ENCODE results near the gene CDK5. TPM values are rescaled to one million over a fixed set of nuclear protein-coding genes. Genes with fewer than 3 reads are reported as not detected.

Gene CDK5
- total RNA-seq, 1 experiment from 2014 or later = 23.5 TPM

GRCh38 chr7:151073990-151074389 is 16.3 kb upstream of the CDK5 start:
- TF ChIP-seq CTCF (IDR thresholded peaks at IDR 0.05; ENCODE audit: unreplicated experiment) = no peak
- H3K4me1 Mint-ChIP-seq (ENCODE audit: low read depth, unreplicated experiment) = no peaks in the 10 kb centered on the region
- intact Hi-C loops (cut with micrococcal nuclease; ENCODE audit: unreplicated experiment) = no loop called here
- H3K36me3 Mint-ChIP-seq (ENCODE audit: insufficient read depth, unreplicated experiment) = peaks cover 60% of the 10 kb centered on the region
- H3K27me3 Mint-ChIP-seq (ENCODE audit: unreplicated experiment) = no peaks in the 10 kb centered on the region
- no TSS peak for BruUV-seq (replicated peaks)
- CTCF ChIA-PET = no interaction called here
- no peaks in the 10 kb centered on the region for H3K9me3 Mint-ChIP-seq (ENCODE audit: low read depth, unreplicated experiment)
- H3K27ac Mint-ChIP-seq (ENCODE audit: unreplicated experiment) = no peak overlapping the region
- DNase-seq = no peak
- no peak overlapping the region for H3K4me3 Mint-ChIP-seq (ENCODE audit: low read depth, unreplicated experiment)

- Mint-ChIP-seq H3K27me3 (ENCODE audit: unreplicated experiment) (no peaks in the 10 kb centered on the region), H3K9me3 (ENCODE audit: low read depth, unreplicated experiment) (no peaks in the 10 kb centered on the region), H3K4me3 (ENCODE audit: low read depth, unreplicated experiment) (no peak overlapping the region), H3K27ac (ENCODE audit: unreplicated experiment) (no peak overlapping the region), H3K4me1 (ENCODE audit: low read depth, unreplicated experiment) (no peaks in the 10 kb centered on the region), H3K36me3 (ENCODE audit: insufficient read depth, unreplicated experiment) (peaks cover 71% of the 10 kb centered on the region)
- intact Hi-C loops (cut with micrococcal nuclease; ENCODE audit: unreplicated experiment) = no loop called here
- no peak for TF ChIP-seq CTCF (IDR thresholded peaks at IDR 0.05; ENCODE audit: unreplicated experiment)
- DNase-seq = no peak
- CTCF ChIA-PET = interaction anchor here (0.6 kb wide), 1 partner anchor 561 kb away, joined by 3 read pairs; no protein-coding TSS in a partner anchor
- no TSS peak for BruUV-seq (replicated peaks)
Measured at GRCh38 chr7:151071032-151071866, 13.6 kb upstream of the CDK5 start.

GRCh38 chr7:151070574-151070960 is 12.9 kb upstream of the CDK5 start:
- no peak for DNase-seq
- H3K4me3 Mint-ChIP-seq (ENCODE audit: low read depth, unreplicated experiment) = no peak overlapping the region
- H3K9me3 Mint-ChIP-seq (ENCODE audit: low read depth, unreplicated experiment) = no peaks in the 10 kb centered on the region
- BruUV-seq (replicated peaks) = no TSS peak
- no peak overlapping the region for H3K27ac Mint-ChIP-seq (ENCODE audit: unreplicated experiment)
- no peak for TF ChIP-seq CTCF (IDR thresholded peaks at IDR 0.05; ENCODE audit: unreplicated experiment)
- intact Hi-C loops (cut with micrococcal nuclease; ENCODE audit: unreplicated experiment) = no loop called here
- no peaks in the 10 kb centered on the region for H3K27me3 Mint-ChIP-seq (ENCODE audit: unreplicated experiment)
- no peaks in the 10 kb centered on the region for H3K4me1 Mint-ChIP-seq (ENCODE audit: low read depth, unreplicated experiment)
- H3K36me3 Mint-ChIP-seq (ENCODE audit: insufficient read depth, unreplicated experiment) = peaks cover 65% of the 10 kb centered on the region
- CTCF ChIA-PET = no interaction called here

GRCh38 chr7:151069841-151070573 is 12.3 kb upstream of the CDK5 start:
- H3K4me1 Mint-ChIP-seq (ENCODE audit: low read depth, unreplicated experiment) = no peaks in the 10 kb centered on the region
- peaks cover 66% of the 10 kb centered on the region for H3K36me3 Mint-ChIP-seq (ENCODE audit: insufficient read depth, unreplicated experiment)
- H3K9me3 Mint-ChIP-seq (ENCODE audit: low read depth, unreplicated experiment) = no peaks in the 10 kb centered on the region
- CTCF ChIA-PET = no interaction called here
- no peak overlapping the region for H3K4me3 Mint-ChIP-seq (ENCODE audit: low read depth, unreplicated experiment)
- TF ChIP-seq CTCF (IDR thresholded peaks at IDR 0.05; ENCODE audit: unreplicated experiment) = no peak
- no TSS peak for BruUV-seq (replicated peaks)
- DNase-seq = no peak
- H3K27ac Mint-ChIP-seq (ENCODE audit: unreplicated experiment) = no peak overlapping the region
- intact Hi-C loops (cut with micrococcal nuclease; ENCODE audit: unreplicated experiment) = no loop called here
- H3K27me3 Mint-ChIP-seq (ENCODE audit: unreplicated experiment) = no peaks in the 10 kb centered on the region

Data from Calu3 (cell line).